Gastroesophageal sphincter (tissue), 3 donors: Measurements from ENCODE around the gene PDZK1.

Source experiments
- CTCF ChIP-seq, 4 experiments: fragments of 200-600 bp in 2 of 4; fragments of 450-650 bp in 2 of 4; sonication (generic) in 1 of 4; IDR thresholded peaks; one replicate each; pipeline ENCODE4 v1.5.1; 2017 to 2019; ENCODE audit warnings: antibody characterized with exemption in 4 of 4, mild to moderate bottlenecking in 2 of 4, moderate library complexity in 2 of 4
- POLR2A ChIP-seq, 2 donors: fragments of 450-650 bp; IDR thresholded peaks; one replicate each; pipeline ENCODE4 v1.6.1; 2017; ENCODE audit warnings: antibody characterized with exemption in 2 of 2, mild to moderate bottlenecking in 2 of 2, moderate library complexity in 1 of 2

- TF ChIP-seq POLR2A (IDR thresholded peaks at IDR 0.05) (no peak), CTCF (IDR thresholded peaks at IDR 0.05) (no peak)
These were observed 29.0 kb upstream of the PDZK1 start for GRCh38 chr1:145736191-145736590.
